ENCODE data around the gene EVL. TPM values are rescaled to one million over a fixed set of nuclear protein-coding genes. Genes with fewer than 3 reads are reported as not detected.

EVL gene
- total and polyA plus RNA-seq, 8 donors, result 23.0 to 68.4 (median 41.3) TPM

DNA sequence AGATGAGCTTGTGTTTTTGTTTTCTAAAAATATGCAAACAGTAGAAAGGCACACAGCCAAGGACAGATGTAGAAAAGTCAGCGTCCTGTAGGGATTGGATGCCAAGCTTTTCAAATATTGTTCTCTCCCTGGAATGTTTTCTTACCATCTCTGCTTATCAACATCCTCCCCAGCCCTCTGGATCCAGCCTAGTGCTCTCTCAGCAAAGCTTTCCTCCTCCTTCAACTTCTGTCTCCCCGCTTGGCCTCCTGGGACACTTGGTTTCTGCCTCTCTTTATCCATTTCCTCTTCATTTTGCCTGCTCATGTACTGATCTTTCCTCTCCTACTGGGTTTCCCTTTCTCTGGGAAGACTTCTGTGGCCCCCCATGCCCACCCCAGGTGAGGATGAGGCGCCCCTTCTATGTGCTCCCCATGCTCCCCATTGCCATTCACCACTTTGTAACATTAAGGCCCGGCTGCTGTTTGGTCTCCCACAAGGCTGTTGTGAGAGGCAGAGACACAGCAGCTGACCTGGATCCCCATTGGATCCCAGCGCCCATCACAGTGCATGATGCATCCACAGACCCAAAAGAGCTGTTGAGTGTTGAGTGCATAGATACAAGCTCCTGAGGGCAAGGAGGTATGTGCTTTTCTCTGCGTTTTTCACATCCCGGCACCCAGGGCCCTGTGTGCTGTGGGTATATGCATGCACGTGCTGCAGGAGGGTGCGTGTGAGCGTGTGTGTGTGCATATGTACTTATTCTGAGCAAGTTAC is 38.2 kb downstream of the EVL start:
- intact Hi-C loops (cut with DNase I), result loop anchor here in 1 of 3 donors (10.0 kb wide), 1 partner anchor 119 kb away; no protein-coding TSS in a partner anchor
- 79 to 80% methylated on average over 10 of the region's 10 CpGs for WGBS, 2 donors
- Histone ChIP-seq H3K36me3 (no peaks in the 10 kb centered on the region), H3K27me3 (no peaks in the 10 kb centered on the region), H3K4me3 (no peak overlapping the region), H3K9me3 (no peaks in the 10 kb centered on the region), H3K4me1 (peaks cover 0 to 5% (median 0%) of the 10 kb centered on the region in 3 donors), H3K27ac (no peak overlapping the region)
- TF ChIP-seq, protein P1, sequence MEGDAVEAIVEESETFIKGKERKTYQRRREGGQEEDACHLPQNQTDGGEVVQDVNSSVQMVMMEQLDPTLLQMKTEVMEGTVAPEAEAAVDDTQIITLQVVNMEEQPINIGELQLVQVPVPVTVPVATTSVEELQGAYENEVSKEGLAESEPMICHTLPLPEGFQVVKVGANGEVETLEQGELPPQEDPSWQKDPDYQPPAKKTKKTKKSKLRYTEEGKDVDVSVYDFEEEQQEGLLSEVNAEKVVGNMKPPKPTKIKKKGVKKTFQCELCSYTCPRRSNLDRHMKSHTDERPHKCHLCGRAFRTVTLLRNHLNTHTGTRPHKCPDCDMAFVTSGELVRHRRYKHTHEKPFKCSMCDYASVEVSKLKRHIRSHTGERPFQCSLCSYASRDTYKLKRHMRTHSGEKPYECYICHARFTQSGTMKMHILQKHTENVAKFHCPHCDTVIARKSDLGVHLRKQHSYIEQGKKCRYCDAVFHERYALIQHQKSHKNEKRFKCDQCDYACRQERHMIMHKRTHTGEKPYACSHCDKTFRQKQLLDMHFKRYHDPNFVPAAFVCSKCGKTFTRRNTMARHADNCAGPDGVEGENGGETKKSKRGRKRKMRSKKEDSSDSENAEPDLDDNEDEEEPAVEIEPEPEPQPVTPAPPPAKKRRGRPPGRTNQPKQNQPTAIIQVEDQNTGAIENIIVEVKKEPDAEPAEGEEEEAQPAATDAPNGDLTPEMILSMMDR (IDR thresholded peaks at IDR 0.05), result no peak
- FAIRE-seq (no peak), DNase-seq (no peak), ATAC-seq (no peak)

DNA sequence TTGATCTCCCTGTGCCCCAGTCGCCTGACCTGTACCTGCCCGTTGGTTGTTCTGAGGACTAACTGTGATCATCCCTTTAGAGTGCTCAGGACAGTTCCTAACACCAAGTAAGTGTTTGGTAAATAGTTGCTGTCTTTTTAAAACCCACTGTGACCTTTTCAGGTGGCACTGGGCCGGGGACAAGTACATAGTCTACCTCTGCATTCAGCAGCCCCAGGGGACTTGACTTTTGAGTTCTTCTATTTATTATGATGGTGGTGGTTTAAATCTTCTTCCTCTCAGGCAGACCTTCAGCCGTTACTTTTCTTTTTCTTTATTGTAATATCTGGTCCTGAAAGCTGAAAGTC is 38.8 kb downstream of the EVL start:
- no peak overlapping the region for H3K27ac ChIP-seq
- ATAC-seq, result no peak
- peaks cover 0 to 9% (median 0%) of the 10 kb centered on the region in 3 donors for H3K4me1 ChIP-seq
- no peak overlapping the region for H3K4me3 ChIP-seq
- 81 to 87% methylated on average over 4 of the region's 4 CpGs for WGBS, 2 donors
- TF ChIP-seq, protein P1 (IDR thresholded peaks at IDR 0.05), result no peak
- FAIRE-seq, result no peak
- H3K9me3 ChIP-seq, result no peaks in the 10 kb centered on the region
- H3K36me3 ChIP-seq, result no peaks in the 10 kb centered on the region
- DNase-seq, result no peak
- H3K27me3 ChIP-seq, result no peaks in the 10 kb centered on the region
- intact Hi-C loops (cut with DNase I), result loop anchor here in 1 of 3 donors (10.0 kb wide), 1 partner anchor 119 kb away; no protein-coding TSS in a partner anchor

DNA sequence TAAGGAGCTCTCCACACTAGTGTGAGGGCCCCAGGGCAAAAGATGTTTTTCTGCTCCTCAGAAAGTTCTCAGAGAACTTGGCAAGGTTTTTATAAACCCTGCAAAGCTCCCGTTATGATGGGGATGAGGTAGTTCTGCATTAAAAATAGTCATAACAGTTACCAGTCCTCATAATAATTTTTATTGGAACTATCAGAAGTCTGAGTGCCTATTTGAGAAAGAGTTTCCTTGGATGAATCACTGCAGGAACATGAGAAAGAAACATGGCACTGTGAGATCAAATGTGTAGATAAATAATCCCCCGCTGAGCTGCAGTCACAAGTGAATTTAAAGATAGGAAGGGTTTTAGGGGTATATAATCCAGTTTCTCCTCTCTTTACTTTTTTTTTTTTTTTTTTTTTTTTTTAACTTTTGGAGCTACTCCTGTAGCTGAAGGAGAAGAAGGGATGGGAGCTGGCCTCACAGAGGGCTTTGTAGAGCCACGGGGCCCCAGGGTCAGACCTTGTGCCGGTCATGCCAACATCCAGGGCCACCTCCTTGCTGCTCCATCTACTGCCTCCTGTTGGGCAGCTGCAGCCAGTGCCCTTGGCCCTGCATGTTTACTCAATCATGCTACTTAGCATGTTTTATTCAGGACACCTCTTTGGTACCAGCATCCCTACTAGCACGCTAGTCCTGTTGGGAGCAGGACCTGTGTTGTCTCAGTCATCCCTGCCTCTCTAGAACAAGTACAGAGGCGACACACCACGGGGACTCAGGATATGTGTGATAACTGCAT is 39.5 kb downstream of the EVL start:
- no peak for FAIRE-seq
- WGBS, 2 donors, result 88 to 93% methylated on average over 7 of the region's 7 CpGs
- ATAC-seq, result no peak
- H3K27me3 ChIP-seq, result no peaks in the 10 kb centered on the region
- TF ChIP-seq, protein P1 (IDR thresholded peaks at IDR 0.05), result no peak
- H3K4me3 ChIP-seq, result no peak overlapping the region
- H3K4me1 ChIP-seq, result peaks cover 0 to 9% (median 0%) of the 10 kb centered on the region in 3 donors
- intact Hi-C loops (cut with DNase I), result loop anchor here in 2 of 3 donors (5.0 to 10.0 kb wide), 2 partner anchors 120 to 122 kb away; no protein-coding TSS in a partner anchor
- no peak for DNase-seq
- H3K36me3 ChIP-seq, result no peaks in the 10 kb centered on the region
- no peaks in the 10 kb centered on the region for H3K9me3 ChIP-seq
- no peak overlapping the region for H3K27ac ChIP-seq

DNA sequence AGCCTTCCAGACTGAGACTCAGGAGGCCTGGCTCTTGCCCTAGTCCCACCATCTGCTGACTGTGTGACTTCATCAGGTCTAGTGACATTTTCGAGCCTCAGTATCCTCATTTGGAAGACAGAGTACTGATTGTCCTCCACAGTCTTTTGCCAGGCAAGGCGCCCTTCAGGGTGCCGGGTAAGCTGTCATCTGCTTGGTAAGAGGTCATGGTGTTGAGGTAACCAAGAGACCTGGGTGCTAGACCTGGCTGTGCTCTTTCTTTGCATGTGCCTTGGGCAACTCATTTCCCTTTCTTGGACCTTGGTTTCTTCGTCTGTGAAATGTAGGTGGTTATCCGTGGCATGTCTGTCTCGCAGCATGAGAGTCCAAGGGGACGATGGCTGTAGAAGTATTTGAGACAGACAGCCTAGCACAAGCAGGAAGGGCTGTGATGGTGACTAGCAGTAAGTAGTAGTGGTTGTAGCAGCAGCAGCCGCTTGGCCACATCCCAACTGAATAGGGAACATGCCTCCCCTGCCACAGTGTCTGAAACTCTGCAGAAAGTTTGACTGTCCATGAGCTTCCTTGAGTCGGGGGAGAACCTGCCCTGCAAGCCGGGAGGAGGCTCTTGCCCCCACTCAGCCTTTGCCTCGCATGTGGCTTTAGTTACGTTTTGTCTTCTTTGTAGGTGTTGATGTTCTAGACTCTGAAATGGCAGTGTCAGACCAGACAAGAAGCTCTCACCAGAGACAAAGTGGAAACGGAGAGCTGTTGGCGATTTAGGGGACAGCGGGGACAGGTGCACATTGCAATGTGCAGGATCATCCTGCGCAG is 40.3 kb downstream of the EVL start:
- WGBS, 2 donors, result 85 to 89% methylated on average over 16 of the region's 16 CpGs
- FAIRE-seq (no peak), DNase-seq (no peak), ATAC-seq (no peak)
- Histone ChIP-seq H3K27ac (no peak overlapping the region), H3K9me3 (no peaks in the 10 kb centered on the region), H3K4me3 (no peak overlapping the region), H3K36me3 (no peaks in the 10 kb centered on the region), H3K4me1 (peaks cover 0 to 9% (median 0%) of the 10 kb centered on the region in 3 donors), H3K27me3 (no peaks in the 10 kb centered on the region)
- intact Hi-C loops (cut with DNase I), result loop anchor here in 2 of 3 donors (5.0 to 10.0 kb wide), 2 partner anchors 121 to 123 kb away; no protein-coding TSS in a partner anchor
- TF ChIP-seq, protein P1 (IDR thresholded peaks at IDR 0.05), result no peak
